Hepatocyte (in vitro differentiated cells): Measurements from ENCODE around the gene SNCG.

ENCODE experiments used
- EZH2 ChIP-seq: fragments of 200-600 bp; sonication (generic); IDR thresholded peaks from 2 replicates; pipeline ENCODE4 v1.6.1; 2016; ENCODE audit warnings: antibody characterized with exemption, mild to moderate bottlenecking, borderline replicate concordance
- TF ChIP-seq, protein P1 (sequence below): fragments of 200-600 bp; sonication (generic); IDR thresholded peaks from 2 replicates; pipeline ENCODE4 v1.5.1; 2016; ENCODE audit warnings: antibody characterized with exemption, mild to moderate bottlenecking; ENCODE audit not compliant: poor library complexity

DNA sequence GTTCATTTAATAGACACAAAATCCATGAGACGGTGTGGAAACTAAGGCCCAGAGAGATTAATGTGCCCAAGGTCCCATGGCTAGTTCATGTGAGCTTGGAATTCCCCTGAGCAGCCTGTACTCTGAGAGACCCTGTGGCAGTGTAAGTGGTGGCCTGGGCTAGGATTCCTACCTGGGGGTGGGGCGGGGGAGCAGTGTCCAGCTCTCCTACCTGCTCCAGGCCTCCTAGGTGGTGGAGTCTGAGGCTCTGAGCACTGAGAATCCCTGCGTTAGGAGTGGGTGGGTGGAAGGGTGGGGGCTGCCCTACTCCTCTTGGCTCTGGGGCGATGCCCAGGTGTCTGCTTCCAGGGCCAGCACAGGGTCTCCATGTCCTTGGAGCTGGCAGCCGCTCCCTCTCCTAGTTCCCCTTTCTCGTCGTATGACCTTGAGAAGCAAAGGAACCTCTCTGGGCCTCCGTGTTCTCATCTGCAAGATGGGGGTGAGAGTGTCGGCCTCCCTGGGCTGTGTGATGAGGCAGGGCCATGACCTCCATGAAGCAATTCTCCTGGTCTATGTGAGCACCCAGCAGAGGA is 2.5 kb downstream of the SNCG start:
- TF ChIP-seq, protein P1, sequence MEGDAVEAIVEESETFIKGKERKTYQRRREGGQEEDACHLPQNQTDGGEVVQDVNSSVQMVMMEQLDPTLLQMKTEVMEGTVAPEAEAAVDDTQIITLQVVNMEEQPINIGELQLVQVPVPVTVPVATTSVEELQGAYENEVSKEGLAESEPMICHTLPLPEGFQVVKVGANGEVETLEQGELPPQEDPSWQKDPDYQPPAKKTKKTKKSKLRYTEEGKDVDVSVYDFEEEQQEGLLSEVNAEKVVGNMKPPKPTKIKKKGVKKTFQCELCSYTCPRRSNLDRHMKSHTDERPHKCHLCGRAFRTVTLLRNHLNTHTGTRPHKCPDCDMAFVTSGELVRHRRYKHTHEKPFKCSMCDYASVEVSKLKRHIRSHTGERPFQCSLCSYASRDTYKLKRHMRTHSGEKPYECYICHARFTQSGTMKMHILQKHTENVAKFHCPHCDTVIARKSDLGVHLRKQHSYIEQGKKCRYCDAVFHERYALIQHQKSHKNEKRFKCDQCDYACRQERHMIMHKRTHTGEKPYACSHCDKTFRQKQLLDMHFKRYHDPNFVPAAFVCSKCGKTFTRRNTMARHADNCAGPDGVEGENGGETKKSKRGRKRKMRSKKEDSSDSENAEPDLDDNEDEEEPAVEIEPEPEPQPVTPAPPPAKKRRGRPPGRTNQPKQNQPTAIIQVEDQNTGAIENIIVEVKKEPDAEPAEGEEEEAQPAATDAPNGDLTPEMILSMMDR, result no peak
- no peak for TF ChIP-seq EZH2
